Measurements from ENCODE around the gene DDX43. TPM values are rescaled to one million over a fixed set of nuclear protein-coding genes. Genes with fewer than 3 reads are reported as not detected.

DDX43 gene
- total RNA-seq, 1 experiment from 2014 or later, result 0.33 TPM

GRCh38 chr6:73413102-73413501 is 18.5 kb downstream of the DDX43 start:
- H3K27me3 ChIP-seq (ENCODE audit: insufficient read depth, low read length), result no peaks in the 10 kb centered on the region
- H3K4ac ChIP-seq (ENCODE audit: low read depth, low read length), result no peak overlapping the region
- H2BK120ac ChIP-seq (ENCODE audit: low read depth, low read length, poor library complexity, severe bottlenecking), result no peak overlapping the region
- no peaks in the 10 kb centered on the region for H3K23me2 ChIP-seq (ENCODE audit: insufficient read length, low read depth, low read length, poor library complexity, severe bottlenecking)
- H3K18ac ChIP-seq (ENCODE audit: insufficient read length, low read depth, low read length), result no peak overlapping the region
- no peaks in the 10 kb centered on the region for H3K79me1 ChIP-seq (ENCODE audit: insufficient read depth, low read depth, low read length, poor library complexity, severe bottlenecking)
- no peak for TF ChIP-seq CTCF (conservative IDR thresholded peaks at IDR 0.05)
- no CpG with 5 or more reads among the region's 3 CpGs for WGBS (ENCODE audit: extremely low coverage, insufficient read length, low lambda C conversion rate)
- DNase-seq, result no peak
- Mint-ChIP-seq H3K4me3 (no peak overlapping the region), H3K36me3 (ENCODE audit: insufficient read depth in 1 of 3, low read depth in 3 of 3) (no peaks in the 10 kb centered on the region), H3K27ac (no peak overlapping the region), H3K9me3 (no peaks in the 10 kb centered on the region), H3K27me3 (ENCODE audit: low read depth) (no peaks in the 10 kb centered on the region), H3K4me1 (no peaks in the 10 kb centered on the region)
- H4K91ac ChIP-seq (ENCODE audit: insufficient read length, low read depth, low read length), result no peak overlapping the region
- no peaks in the 10 kb centered on the region for H3K79me2 ChIP-seq (ENCODE audit: insufficient read depth, low read length)
- H2BK15ac ChIP-seq (ENCODE audit: low read depth, low read length), result no peak overlapping the region
- H3K14ac ChIP-seq (ENCODE audit: insufficient read depth, low read length), result no peak overlapping the region
- H3K4me1 ChIP-seq (ENCODE audit: insufficient read depth, low read length), result no peaks in the 10 kb centered on the region
- H3K4me2 ChIP-seq (ENCODE audit: insufficient read depth, insufficient read length, low read length), result no peak overlapping the region
- no peak overlapping the region for H2AK5ac ChIP-seq (ENCODE audit: insufficient read length, low read length)
- no peak overlapping the region for H4K8ac ChIP-seq (replicated peaks; ENCODE audit: insufficient read length, low read depth, low read length)
- no peak overlapping the region for H4K5ac ChIP-seq (ENCODE audit: insufficient read length, low read depth, low read length)
- no peak overlapping the region for H3K9ac ChIP-seq (ENCODE audit: extremely low read depth, insufficient read length, low read length)
- H3K27ac ChIP-seq (ENCODE audit: insufficient read length, low read depth, low read length), result no peak overlapping the region
- H3K9me3 ChIP-seq (ENCODE audit: control insufficient read depth, low read depth, low read length), result no peaks in the 10 kb centered on the region
- H3K56ac ChIP-seq (ENCODE audit: insufficient read length, low read depth, low read length), result no peak overlapping the region
- no peak overlapping the region for H2AFZ ChIP-seq (ENCODE audit: low read length)
- H2BK12ac ChIP-seq (ENCODE audit: insufficient read length, low read depth, low read length), result no peak overlapping the region
- H2BK5ac ChIP-seq (ENCODE audit: insufficient read length, low read length), result no peak overlapping the region
- H4K20me1 ChIP-seq (ENCODE audit: control insufficient read depth, insufficient read depth, insufficient read length), result no peaks in the 10 kb centered on the region
- no peak overlapping the region for H3T11ph ChIP-seq (ENCODE audit: low read length)
- H2BK20ac ChIP-seq (ENCODE audit: low read depth, low read length, poor library complexity, severe bottlenecking), result no peak overlapping the region
- no peak overlapping the region for H3K23ac ChIP-seq (ENCODE audit: insufficient read length, low read depth, low read length)

Measured in H9 (cell line).